HG02763 (cell line): Measurements from ENCODE around the gene DTX4.
"Not testable (repeated sequence)": the region's sequence is repeated elsewhere in the genome, so short reads cannot be mapped to it uniquely, and the experiment has no call there.

Experiments used
- ATAC-seq: cut with Tn5 transposase; IDR thresholded peaks from one replicate; pipeline ENCODE4 v1.9.1; 2021; ENCODE audit warnings: mild to moderate bottlenecking, moderate library complexity; ENCODE audit not compliant: unreplicated experiment

DTX4 gene

GRCh38 chr11:59171508-59172322 is at the start of gene DTX4:
Gene DTX4, plus strand, starts transcription at chr11:59172132. Its CDS starts 464 bp downstream, at chr11:59172596.
- peak; percentile 73 for ATAC-seq

GRCh38 chr11:59135648-59136461 is 36.1 kb upstream of the DTX4 start:
- ATAC-seq: peak; percentile 97

- ATAC-seq: not testable (repeated sequence)
Observed at GRCh38 chr11:59136551-59136950, 35.4 kb upstream of the DTX4 start.

- ATAC-seq: no peak
Observed at GRCh38 chr11:59137190-59137589, 34.7 kb upstream of the DTX4 start.

GRCh38 chr11:59138643-59139042 is 33.3 kb upstream of the DTX4 start:
- no peak for ATAC-seq

- ATAC-seq: no peak
Observed at GRCh38 chr11:59141191-59141590, 30.7 kb upstream of the DTX4 start.

GRCh38 chr11:59141673-59142460 is 30.1 kb upstream of the DTX4 start:
- no peak for ATAC-seq

- peak; percentile 73 for ATAC-seq
Observed at GRCh38 chr11:59142530-59143507, 29.1 kb upstream of the DTX4 start, which contains the start of gene FAM111A. Gene FAM111A, plus strand, starts transcription at chr11:59142856. Its CDS starts 6,017 bp downstream, at chr11:59148873.

- ATAC-seq: no peak
Observed at GRCh38 chr11:59144096-59144495, 27.8 kb upstream of the DTX4 start.

GRCh38 chr11:59144579-59145345 is 27.2 kb upstream of the DTX4 start:
- ATAC-seq: peak; percentile 52

GRCh38 chr11:59145534-59145933 is 26.4 kb upstream of the DTX4 start:
- ATAC-seq: no peak

GRCh38 chr11:59151761-59152160 is 20.2 kb upstream of the DTX4 start:
- ATAC-seq: peak; percentile 39

GRCh38 chr11:59152312-59152951 is 19.5 kb upstream of the DTX4 start:
- peak; percentile 72 for ATAC-seq

GRCh38 chr11:59154610-59155009 is 17.3 kb upstream of the DTX4 start:
- ATAC-seq: no peak

- no peak for ATAC-seq
Observed at GRCh38 chr11:59157433-59157832, 14.5 kb upstream of the DTX4 start.

GRCh38 chr11:59158206-59159068 is 13.5 kb upstream of the DTX4 start:
- peak; percentile 90 for ATAC-seq

GRCh38 chr11:59164028-59164427 is 7.9 kb upstream of the DTX4 start:
- no peak for ATAC-seq
